Activated effector memory CD4-positive, alpha-beta T cell treated with anti-CD3 and anti-CD28 coated beads, Interleukin-2, amount 50 U/mL, for 16 hours (primary cell): Measurements from ENCODE around the gene SLN.

ENCODE experiments used
- DNase-seq: peaks from one replicate; pipeline ENCODE4 v3.0.0-alpha.2; 2020

SLN gene

DNA sequence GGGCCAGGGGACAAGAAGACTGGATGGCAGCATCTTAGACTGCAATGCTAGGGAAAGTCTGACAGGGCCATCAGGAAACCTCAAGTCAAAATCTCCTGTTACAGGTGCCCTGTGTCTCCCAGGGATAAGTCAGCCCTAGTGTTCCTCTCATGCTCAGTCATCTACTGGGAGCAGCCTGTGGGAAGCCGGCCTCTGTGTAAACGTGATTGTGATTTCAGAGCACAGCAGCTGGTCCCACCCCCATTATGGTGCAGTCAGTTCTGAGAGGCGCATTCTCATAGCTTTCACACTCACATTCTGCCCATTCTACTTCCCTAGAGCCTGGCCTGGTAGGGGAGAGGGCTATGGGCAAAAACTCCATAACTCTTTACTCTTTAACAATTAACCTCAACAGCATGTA, 7.2 kb upstream of the SLN start:
- DNase-seq: no peak

DNA sequence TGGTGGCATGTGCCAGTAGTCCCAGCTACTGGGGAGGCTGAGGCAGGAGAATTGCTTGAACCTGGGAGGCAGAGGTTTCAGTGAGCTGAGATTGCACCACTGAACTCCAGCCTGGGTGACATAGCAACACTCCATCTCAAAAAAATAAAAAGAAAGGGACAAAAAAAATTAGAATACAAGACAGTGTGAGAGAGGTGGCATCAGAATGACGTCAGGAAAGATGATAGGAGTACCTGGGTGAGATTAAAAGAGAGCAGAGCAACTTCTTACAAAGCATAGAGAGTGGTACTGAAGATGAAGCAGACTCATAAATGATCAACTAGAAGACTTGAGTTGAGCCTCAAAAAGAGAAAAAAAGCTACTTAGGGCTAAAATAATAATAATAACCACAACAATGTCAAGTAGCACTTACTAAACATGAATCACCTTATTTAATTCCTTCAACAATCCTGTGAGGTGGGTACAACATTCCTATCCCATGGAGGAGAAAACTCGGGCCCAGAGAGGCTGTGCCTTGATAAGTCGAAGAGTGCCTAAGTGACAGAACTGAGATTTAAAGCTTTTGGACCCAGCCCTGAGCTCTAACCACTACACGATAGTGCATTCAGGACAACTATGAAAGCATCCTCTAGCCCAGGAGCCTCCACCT, 5.2 kb upstream of the SLN start:
- no peak for DNase-seq

DNA sequence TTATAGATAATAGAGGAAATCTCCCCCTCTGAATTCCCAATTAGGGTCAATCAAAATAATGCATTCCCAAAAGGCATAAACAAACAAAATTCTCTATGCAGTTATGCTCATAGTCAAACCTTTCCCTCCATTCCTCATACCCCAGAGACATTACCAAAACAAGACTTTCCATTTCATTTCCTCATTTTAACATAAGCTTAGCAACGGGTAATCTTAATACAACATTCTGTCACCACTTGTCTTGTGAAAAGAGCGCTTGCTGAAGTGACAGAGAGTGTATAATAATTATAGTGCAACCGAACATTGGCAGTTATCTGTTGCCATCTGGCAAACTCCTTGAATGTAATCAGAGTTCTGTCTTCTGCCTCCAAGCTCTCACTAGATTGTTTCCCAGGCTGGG, 1.2 kb upstream of the SLN start:
- DNase-seq: no peak

DNA sequence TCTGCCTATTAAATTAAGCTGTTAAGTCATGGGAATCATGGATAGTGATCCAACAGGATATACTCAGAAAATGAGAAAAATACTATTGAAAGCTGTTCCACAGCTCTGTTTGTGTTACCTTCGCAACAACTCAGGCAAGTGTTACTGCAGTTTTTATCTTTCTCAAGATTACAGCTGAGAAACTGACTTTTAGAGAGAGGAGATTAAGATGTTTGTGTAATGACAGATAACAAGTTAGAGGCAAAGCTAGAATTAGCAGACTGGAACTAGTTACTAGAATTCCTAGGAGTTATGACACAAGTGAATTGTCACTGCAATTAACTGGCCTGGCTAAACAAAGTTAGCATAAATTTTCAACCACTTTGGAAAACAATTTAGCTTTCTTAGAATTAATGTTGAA, 1.6 kb downstream of the SLN start:
- no peak for DNase-seq

DNA sequence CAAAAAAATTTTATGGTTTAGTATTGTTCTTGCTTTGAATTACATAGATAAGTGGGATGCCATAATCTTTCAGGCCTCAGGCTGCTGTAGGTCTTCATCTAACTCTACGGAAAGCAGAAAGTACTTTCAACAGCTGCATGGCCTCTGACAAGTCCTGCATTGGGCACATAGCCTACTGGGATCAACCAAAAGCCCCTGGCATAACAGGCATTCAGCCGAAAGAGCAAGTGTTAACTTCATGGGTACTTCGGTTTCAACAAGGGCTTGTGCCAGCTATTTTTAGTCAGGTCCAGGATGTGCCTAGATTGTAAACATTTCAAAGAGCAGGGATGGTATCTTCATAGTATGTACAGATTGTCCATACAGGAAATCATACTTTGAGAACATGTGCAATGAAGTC, 3.1 kb downstream of the SLN start:
- no peak for DNase-seq

DNA sequence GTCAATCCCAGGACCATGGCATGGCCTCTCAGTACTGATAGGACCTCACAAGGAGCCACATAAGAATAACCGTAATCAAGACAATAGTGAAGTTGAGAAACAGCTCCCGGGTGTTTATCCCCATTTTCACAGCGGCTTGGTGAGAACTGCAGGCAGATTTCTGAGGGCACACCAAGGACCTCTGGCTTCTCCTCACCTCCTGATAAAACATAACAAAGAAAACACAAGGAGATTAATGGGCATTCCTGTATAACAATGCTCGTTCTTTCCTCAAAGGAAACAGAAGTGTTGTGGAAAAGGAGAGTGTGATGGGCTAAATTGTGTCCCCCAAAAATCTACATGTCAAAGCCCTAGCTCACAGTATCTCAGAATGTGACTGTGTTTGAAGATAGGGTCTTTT, 4.0 kb downstream of the SLN start:
- no peak for DNase-seq

DNA sequence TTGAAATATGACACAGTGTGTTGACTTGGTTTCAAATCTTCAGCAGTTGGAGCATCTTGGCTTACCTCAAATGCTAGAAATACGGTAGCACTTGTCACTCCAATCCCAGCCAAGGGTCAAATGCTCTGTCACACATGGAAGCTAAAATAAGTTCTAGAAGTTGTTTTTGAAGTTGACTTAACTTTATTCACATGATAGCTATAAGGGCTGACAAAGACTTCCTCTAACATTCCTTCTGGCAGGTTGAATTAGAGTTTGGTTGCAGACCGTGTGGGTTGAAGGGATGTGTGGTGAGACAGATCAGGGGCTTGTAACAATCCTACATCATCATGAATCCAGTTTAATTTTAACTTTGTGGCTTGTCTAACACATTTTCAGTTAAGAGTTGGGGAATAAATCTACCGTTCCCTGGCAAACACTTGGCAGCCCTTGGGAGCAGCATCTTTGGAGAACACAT, 4.6 kb downstream of the SLN start:
- DNase-seq: no peak

DNA sequence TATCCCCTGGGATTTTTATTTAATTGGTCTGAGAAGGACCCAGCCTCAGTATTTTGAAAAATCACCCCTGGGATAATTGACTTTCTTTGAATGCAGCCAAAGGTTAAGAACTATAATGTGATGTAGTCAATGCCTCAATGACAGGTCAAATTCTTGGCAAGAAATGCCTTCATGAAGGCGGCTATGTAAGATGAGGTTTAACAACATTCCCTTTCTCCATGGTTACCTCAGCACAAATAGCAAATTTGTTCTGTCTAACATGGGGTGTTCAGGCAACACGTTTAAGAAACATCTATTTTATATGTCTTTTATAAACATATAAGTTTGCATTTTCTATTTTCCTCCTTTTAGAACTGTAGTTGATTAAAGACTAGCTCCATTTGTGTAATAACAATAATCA, 5.3 kb downstream of the SLN start:
- DNase-seq: no peak

DNA sequence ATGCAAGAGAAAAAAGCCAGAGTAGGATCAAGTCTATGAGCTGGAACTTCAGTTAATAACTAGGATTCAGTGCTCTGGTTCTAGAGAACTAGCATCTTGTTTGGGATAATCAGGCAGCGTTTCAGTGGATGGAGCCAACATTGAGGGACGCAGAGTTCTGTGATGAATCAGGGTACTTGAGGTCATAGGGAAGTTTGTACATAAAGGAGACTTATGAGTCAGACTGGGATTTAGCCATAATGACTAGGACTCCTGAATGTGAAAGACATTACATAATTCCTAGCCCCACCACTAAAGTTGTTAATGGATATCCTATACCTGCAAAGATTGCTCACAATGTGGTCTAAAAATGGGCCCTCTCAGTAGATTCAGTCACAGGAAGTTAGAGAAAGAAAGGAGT, 6.8 kb downstream of the SLN start:
- no peak for DNase-seq

DNA sequence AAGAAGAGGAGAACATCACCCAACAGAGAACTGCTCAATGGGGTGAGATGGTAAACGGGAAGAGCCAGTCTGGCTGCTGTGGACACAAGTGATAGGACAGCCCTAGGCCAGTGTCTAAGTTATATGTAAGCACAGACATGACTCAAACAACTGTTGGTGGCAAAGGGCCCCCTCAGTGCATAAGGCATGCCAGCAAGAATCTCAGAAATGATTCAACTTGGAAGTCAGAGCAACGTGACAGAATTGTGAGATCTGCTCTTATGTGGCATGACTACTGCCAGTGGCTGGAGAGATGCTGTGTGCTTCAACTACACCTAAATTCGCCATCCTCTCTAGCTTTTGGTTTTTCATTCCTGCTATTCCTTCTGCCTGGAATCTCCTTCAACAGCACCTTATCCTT, 7.4 kb downstream of the SLN start:
- no peak for DNase-seq

DNA sequence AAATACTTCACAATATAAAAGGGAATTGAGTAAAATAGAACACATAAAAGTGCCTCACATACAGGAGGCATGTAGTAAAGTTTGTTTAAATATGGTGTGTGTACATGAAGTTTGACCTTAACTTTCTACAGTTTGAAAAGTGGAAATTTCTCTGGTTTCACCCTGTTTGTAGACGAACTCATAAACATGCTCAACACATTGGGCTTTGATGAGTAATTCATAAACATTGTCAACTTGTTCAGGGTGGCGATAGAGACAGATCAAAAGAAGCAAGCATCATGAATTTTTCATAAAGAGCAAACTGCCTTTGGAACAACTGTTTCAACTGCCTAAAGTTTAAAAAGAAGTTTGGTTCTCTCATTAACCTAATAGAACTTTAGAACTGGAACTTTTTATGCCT, 9.1 kb downstream of the SLN start:
- DNase-seq: no peak

DNA sequence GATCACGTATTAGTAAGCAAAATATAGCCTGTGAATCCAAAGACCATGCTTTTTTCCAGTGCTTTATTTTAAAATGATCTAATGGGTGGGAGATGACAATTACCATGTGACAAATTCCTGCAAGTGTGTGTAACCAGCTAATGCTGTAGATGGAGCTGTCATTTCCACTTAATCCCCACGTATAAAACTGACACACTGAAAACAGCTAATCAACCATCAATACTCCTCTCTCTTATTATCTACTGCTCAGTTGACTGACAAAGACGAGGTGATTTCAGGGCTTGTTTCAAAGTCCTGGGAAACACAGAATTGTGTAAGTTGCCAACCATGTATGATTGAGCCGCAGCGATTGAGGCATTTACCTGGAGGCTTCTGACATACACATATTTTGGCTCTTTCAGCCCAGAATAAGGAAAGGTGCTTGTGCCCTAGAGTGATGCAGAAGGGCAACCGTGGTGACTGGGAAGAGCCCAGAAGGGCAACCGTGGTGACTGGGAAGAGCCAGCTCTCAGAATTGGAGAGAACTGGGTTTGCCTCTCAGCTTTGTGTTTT, 9.7 kb downstream of the SLN start:
- no peak for DNase-seq

DNA sequence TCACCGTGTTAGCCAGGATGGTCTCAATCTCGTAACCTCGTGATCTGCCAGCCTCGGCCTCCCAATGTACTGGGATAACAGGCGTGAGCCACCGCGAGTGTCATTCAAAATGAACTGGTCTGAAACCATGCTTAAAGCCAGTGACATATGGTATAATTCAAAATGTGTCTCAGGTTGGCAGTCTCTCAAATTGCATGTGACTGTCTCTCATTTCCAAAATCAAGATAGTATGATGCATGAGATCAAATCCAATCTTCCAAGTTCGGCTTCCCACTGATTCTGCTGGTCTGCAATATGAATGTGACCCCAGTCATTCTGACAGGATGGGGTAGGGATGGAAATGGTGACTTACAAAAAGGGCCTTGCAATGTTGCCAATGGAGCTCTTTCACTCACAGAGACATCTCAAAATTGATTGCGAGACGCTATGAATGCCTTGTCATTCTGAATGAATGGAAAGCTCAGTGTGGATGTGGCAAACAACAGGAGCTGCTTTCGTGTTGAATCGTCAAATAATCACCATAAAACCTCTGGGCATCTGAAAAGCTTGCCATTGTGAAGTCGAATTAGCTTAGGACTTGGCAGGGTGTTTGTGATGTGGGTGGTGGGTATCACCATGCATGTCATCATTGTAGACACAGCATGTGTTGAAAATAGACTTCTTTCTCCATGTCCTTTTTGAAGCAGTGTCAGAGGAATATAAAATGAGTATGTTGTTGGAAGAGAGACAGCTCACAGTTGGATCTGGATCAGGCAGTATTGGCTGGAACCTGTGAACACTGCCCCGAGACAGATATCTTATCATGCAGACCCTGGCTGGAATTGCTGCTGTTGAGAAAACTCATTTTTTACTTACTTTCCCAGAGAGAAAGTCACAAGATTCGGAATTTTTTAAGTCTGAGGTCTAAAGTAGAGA, 12.2 kb downstream of the SLN start:
- no peak for DNase-seq

DNA sequence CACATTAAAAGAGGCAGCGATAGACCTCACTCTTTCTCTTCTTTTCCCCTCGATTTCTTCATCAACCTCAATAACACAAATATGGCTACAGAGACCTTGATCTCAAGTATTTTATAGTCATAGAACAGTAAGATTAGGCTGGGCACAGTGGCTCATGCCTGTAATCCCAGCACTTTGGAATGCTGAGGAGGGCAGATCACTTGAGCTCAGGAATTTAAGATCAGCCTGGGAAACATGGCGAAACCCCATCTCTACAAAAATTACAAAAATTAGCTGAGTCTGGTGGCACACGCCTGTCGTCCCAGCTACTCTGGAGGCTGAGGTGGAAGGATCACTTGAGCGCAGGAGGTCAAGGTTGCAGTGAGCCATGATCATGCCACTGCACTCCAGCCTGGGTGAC, 14.6 kb downstream of the SLN start:
- DNase-seq: no peak

DNA sequence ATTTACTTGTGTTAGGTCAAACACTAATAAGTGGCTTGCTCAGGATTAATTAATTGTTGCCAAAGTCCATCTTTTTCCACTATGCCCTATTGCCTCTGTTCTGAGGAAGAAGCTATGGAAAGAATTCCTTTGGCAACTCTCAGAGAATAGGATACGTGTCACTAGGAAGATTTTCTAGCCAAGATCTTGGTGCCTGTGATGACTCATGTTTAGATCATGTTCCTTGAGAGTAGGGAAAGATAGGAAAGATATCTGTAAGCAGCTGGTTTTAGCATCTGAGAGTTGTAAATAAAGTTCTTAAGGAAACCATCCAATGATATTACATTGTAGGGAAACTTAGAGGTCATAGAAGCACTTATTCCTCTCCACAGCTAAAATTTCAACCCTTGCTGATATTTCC, 15.7 kb downstream of the SLN start:
- DNase-seq: no peak

DNA sequence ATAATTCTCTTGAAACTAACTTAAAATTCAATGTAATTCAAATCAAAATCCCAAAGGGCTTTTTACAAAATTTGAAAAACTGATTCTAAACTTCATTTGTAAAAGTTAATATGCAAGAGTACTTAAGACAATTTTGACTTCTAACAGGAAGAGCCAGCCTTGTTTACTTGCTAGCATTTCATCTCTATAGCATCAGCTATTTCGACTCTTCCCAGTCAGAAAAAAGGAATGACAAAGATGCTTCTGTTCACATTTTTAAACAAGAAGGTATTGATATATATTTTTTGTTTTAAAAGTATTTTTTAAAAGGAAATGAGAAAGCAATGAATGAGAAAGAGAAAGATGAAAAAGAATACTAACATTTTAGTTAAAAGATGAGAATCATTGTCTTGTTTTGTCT, 16.4 kb downstream of the SLN start:
- no peak for DNase-seq

DNA sequence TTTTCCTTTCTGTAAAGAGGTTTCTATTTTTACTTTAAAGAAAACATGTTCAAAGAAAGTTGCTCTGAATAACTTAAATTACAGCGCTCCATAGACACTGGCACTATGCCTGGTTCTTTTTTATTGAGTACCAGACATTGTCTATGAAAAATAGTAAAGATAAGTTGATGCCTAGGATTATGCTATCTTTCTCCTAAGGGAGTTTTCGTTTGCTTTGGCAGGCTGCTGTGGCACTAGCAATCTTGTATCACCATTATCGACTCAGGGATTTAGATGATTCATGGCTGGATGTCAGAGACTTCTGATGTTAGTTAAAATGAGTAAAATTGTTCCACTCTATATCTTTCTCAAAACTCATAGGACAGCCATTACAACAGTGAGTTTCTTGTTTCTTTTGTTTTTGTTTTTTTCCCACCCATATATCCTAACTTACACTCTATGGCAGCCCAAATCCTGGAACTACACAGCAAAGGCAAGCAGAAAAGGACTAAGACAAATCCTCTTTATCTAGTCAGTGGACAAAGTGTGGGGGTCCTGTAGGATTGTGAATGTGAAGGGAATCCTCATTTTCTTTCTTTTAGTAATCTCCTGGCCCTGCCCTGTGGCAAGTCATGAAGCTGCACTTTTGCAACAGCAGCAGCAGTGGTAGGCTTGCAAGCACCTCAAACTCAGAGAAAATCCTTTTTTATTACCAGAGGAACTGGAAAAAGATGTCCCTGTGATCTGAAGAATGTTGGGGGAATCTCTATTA, 20.7 kb downstream of the SLN start:
- no peak for DNase-seq

DNA sequence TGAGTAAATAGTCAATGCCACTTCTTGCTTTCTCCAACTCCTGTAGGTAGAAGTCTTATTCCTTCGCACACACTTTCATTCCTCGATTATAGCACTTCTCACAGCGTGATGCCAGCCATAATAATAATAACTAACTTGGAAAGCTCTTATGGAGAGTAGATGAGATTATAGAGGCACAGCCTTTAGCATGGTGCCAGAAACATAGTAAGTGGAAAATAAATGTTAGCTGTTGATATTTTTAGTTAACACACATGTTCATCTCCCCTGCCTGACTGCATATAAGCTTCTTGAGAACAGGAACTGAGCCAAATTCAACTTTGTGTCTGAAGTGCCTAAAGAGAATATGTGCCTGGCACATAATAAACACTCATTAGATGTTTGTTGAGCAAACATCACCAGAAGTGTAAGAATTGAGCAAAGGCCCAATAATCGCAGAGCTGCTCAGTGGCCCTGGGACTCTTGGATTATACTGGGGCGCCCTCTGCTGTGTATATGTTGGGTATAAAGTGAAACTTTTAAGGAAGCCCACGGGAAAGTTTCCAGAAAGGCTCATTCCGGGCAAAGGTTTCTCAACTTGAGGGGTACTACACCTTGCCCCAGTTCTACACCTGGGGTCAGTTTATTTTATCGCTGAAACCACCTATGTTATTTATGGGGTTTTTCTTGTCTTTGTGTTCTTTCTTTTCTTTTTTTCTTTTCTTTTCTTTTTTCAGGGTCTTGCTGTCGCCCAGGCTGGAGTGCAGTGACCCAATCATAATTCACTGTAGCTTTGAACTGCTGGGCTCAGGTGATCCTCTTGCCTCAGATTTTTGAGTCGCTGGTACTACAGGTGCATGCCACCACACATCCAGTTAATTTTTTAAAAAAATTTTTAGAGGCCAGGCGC, 22.3 kb downstream of the SLN start:
- peak; percentile 76 for DNase-seq

DNA sequence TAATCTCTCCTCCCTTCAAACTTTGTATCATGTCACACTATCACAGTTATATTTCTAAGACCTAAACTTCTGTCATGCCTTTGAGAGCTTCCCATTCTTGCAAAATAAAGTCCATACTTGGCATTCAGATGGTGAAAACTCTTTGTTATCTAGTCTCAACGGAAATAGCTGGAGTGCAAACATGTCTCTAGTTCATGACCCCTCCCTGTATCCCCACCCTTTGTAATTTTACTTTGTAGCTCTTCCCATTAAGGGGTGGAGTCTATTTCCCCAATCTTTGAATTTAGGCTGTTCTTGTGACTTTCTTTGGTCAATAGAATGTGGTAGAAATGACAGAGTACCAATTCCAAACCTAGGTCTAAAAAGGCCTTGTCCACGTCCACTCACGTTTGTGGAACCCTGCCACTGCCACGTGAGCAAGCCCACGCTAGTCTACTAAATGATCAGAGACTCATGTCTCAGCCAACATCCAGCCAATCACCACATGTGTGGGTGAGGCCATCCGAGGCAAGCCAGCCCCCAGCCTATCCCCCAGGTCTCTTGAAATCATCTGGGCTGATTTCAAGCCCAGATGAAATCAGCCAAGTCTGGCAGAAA, 23.4 kb downstream of the SLN start:
- DNase-seq: no peak

DNA sequence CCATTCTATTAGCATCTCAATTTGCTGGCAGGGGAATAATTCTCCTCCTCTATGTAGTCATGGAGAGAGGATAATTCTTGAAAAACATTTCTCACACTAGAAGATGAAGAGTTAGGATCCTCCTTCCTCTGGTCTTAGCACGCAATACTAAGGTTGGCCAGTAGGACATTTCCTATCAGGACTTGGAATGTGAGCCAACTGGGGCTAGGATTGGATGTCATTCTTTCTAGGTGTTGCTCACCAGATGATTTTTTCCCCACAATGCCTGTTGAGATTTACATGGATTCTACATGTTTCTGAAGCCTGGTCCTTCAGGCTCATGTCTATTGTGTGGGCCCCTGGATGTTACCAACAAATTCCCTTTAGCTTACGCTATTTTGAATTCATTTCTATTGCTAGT, 28.0 kb downstream of the SLN start:
- no peak for DNase-seq

DNA sequence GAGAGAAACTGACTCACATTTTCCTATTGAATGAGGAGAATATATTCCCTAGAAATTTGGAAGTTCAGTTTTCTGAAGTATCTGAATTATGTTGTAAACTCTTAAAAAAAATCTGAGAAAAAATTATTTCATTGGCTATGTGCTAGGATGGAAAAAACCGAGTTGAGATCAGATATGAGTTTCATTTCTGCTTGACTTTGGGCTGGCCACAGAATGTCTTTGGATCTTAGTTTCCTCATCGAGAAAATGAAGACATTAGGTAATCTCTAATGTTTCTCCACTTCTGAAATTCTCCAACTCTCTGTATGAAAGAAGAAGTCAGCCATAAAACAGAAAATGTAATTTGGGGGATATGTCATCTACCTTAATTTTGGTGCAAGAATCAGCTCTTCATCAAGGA, 28.8 kb downstream of the SLN start:
- no peak for DNase-seq

DNA sequence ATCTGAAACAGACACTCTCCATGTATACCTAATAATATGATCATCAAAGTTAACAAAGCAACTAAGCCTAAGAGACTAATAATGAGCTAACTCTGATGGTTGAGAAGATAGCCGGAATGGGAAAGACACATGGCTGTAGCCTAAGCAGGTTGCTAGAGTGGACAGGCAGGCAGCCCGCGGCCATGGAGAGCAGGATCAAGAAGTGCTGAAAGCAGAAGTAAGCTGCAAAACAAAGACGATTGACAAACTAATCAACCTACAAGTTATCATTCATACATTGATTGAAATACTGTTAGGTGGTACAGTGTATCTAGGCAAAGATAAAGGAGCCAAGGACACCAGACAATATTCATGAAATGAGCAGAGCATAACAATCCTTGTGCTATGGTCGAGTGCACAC, 29.3 kb downstream of the SLN start:
- no peak for DNase-seq
